NB4 (cell line): ENCODE measurements around the gene FGF19.
A peak's percentile ranks its signal among the peaks of the same experiment; 100 is the strongest.

Experiments used
- MYC ChIP-seq: IDR thresholded peaks from 2 replicates; pipeline ENCODE4 v1.6.1; 2011; ENCODE audit warnings: low read depth, low read length
- POLR2A ChIP-seq: IDR thresholded peaks from 2 replicates; pipeline ENCODE4 v1.6.1; 2011; ENCODE audit warnings: mild to moderate bottlenecking; ENCODE audit not compliant: insufficient read length; ENCODE audit errors: extremely low read depth
- TF ChIP-seq, protein P1 (sequence below): IDR thresholded peaks from one replicate; pipeline ENCODE4 v1.5.1; 2012; ENCODE audit warnings: low read depth, low read length

DNA sequence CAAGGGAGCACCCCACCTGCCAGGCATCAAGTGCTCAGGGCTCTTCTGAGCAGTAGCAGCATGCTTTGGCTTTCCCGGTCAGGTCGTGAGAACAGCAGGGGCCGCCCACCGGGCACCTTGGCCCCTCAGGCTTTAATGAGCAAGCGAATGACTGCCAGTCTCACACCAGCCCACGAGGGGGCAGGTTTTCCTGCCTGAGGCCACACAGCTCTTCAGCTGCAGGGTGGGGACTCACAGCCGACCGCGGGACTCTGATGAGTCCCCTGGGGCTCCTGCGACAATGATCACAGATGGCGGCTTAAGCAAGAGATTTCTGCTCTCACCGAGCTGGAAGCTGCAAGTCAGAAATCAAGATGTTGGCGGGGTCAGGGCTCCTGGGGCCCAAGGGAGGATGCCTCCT lies 14.3 kb upstream of the FGF19 start:
- TF ChIP-seq, protein P1, sequence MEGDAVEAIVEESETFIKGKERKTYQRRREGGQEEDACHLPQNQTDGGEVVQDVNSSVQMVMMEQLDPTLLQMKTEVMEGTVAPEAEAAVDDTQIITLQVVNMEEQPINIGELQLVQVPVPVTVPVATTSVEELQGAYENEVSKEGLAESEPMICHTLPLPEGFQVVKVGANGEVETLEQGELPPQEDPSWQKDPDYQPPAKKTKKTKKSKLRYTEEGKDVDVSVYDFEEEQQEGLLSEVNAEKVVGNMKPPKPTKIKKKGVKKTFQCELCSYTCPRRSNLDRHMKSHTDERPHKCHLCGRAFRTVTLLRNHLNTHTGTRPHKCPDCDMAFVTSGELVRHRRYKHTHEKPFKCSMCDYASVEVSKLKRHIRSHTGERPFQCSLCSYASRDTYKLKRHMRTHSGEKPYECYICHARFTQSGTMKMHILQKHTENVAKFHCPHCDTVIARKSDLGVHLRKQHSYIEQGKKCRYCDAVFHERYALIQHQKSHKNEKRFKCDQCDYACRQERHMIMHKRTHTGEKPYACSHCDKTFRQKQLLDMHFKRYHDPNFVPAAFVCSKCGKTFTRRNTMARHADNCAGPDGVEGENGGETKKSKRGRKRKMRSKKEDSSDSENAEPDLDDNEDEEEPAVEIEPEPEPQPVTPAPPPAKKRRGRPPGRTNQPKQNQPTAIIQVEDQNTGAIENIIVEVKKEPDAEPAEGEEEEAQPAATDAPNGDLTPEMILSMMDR: peak; percentile 89
- TF ChIP-seq MYC (no peak), POLR2A (no peak)
